C1 segment of cervical spinal cord (tissue), 14 donors: ENCODE data around the gene CXorf58.
A peak's percentile ranks its signal among the peaks of the same experiment; 100 is the strongest.
"Not testable (repeated sequence)": the region's sequence is repeated elsewhere in the genome, so short reads cannot be mapped to it uniquely, and the experiment has no call there.

Source experiments
- DNase-seq, 14 donors: peaks; one replicate each; lab custom pipeline; 2025; lab: John Stamatoyannopoulos, UW

Gene CXorf58

DNA sequence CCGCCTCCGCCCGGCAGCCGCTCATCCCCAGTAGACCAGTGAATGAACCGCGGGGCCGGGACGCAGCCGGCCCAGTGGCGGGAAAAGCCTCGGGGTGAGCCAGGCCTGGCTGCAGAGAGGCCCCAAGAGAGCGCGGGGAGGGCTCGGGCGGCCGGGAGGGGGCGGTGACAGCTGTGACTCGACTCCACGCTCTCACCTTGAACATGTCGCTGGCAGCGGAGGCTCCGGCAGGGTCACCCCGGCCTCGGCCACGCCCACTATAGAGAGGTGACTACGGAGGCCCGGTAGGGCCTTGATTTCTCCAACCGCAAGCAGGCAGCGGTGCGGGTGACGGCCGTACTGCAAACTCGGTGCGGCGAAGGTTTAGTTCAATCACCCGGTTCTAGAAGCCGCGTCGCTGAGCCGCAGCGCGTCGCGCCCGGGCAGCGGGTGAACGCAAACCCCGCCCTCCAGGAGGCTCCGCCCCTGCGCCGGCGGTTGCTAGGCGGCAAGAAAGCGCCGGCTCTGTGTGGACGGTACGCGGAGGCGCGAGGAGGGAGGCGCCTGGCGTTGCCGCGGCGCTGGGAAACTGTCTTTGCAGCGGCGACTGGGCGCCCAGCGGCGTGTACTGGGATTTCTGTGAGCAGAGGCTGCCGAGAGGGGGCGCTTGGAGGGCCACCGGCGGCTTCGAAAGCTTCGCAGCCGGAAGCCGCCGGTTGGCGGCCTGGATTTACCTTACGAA is at the start of gene CXorf58, which contains the start of gene APOO:
TSS of gene CXorf58 (plus strand) at position 509 of the 721 bp plus-strand sequence. CDS start 2,297 bp downstream, outside the sequence.
TSS of gene APOO (minus strand) at position 441 of the 721 bp plus-strand sequence. CDS start at position 205, 236 bp downstream.
- peak; percentile 18 to 93 (median 76) for DNase-seq

DNA sequence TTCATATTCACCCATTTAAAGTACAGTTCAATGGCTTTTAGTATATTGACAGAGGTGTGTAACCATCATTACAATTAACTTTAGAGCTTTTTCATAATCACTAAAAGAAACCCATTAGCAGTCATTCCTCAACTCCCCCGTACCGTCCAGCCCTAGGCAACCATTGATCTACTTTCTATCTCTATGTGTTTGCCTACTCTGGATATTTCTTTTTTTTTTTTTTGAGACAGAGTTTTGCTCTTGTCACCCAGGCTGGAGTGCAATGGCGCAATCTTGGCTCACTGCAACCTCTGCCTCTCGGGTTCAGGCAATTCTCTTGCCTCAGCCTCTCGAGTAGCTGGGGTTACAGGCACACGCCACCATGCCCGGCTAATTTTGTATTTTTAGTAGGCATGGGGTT is 48.6 kb upstream of the CXorf58 start:
- not testable (repeated sequence) for DNase-seq

- DNase-seq: no peak
Observed at GRCh38 chrX:23861215-23861896, 46.5 kb upstream of the CXorf58 start.

- DNase-seq: not testable (repeated sequence)
Observed at GRCh38 chrX:23861952-23862351, 45.9 kb upstream of the CXorf58 start.

- no peak for DNase-seq
Observed at GRCh38 chrX:23864742-23865326, 43.0 kb upstream of the CXorf58 start.

GRCh38 chrX:23870041-23870440 is 37.8 kb upstream of the CXorf58 start:
- DNase-seq: no peak

DNA sequence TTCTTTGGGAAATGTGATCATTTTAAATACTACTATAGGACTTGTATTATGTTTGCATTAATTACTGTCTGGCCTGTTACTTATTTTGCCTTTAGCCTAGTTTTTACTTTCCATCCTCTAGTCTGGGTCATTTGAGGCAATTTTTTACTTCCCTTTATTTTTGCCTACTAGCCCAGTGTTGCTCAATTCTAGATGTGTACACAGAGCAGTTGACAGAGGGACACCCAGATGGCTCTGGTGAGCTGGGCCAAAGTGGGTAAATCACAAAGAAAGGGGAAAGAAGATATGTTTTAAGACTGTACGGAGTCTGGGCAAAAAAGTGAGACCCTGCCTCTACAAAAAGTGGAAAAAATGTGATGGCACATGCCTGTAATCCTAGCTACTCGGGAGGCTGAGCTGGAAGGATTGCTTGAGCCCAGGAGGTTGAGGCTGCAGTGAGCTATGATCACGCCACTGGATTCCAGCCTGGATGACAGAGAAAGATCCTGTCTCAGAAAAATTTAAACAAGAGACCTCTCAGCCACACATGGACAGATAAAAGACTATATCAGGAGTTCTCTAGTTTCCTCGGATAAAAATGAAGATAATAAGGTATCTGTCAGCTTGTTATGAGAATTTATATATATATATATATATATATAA is 35.8 kb upstream of the CXorf58 start:
- DNase-seq: no peak

DNA sequence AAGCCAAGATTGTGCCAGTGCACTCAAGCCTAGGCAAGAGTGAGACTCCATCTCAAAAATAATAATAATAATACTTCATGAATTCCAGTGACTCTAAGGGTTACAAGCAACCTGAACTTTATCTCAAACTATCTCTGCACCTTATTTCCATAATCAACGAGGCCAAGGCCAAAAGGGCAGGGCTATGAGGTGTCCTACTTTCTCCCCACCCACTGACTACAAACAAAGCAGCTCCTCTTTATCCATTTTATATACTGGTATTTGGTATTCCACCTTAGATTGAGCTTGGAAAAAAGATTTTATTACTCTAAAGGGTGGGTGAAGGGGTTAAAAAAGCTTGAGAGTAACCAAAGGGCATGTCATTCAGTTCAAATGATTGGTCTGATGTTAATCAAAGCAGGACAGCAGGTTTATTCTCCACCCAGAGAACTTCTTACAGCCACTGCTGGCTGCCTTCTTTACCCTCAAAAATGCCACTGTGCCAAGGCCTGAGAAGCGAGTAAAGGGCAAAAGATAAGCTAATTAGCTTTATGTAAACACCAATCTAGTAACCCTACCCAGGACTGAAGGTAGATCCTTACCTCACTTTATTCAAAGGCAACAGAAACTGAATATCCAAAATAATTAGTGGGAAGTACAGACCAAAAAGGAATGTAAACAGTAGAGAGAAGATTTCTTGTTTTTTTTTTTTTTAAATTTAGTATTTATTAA is 28.3 kb upstream of the CXorf58 start:
- DNase-seq: no peak

DNA sequence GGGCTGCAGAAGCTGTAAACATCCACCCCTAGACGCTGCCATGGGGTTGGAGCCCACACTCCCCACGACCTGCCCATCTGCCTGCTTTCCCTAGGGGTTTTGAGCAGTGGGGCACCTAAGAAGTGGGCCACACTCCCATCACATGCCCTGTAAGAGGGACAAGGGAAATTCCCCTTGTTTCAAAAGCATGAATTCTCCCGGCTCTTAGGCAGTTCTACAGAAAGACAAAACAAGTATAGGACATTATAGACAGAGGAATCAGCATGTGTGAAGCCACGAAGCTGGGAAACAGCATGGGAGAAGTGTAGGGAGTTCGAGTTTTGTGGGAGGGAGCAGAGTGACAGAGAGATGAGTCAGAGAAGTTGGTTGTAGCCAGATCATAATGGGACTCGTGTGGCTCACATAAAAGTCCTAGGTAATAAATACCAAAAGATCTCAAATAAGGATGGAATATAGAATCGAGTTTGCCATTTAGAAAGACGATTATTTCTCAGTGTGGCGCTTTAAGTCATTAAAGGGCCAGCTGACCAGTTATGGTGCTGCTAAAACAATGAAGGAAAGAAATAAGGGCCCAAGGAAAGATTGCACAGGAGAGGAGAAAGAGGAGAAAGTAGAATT is 24.0 kb upstream of the CXorf58 start:
- DNase-seq: no peak

GRCh38 chrX:23884427-23885024 is 23.3 kb upstream of the CXorf58 start:
- no peak for DNase-seq

GRCh38 chrX:23885803-23886202 is 22.0 kb upstream of the CXorf58 start:
- peak in 1 of 14 donors; percentile 0 for DNase-seq

DNA sequence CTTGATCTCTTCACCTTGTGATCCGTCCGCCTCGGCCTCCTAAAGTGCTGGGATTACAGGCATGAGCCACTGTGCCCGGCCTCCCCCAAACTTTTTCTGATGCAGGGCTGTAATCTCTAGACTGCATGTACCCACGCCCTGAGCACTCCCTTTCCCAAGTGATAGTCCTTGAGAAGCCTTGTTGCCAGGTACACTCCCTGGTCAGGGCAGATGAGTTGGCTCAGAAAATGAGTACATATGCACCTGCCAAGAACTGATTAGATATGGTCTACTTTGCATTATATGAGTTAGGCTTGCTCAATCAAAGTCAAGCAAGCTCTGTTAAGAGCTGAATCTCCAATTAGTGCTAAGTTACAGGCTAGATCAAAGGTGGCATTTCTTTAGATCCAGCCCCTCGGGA is 20.4 kb upstream of the CXorf58 start:
- DNase-seq: no peak

- DNase-seq: no peak
Observed at GRCh38 chrX:23887918-23888317, 19.9 kb upstream of the CXorf58 start.

DNA sequence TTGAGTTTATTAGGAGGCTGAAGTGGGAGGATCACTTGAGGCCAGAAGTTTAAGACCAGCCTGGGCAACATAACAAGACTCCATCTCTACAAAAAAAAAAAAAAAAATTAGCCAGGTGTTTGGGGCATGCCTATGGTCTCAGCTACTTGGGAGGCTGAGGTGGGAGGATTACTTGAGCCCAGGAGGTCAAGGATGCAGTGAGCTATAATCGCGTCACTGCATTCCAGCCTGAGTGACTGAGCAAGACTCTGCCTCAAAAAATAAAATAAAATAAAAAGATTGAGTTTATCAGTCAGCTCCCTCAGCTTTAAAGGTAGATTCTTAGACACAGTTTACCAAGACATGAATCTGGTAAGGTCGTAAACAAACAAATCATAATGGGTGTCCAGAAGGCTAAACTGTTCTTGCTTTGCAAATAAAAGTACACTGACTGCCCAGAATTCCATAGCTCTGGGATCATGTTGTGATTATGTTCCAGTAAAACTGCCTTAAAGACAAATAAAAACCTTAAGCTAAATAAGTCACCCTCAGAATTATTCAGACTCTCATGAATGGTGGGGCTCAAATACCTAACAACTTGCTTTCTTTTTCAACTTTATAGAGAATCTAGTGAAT is 18.8 kb upstream of the CXorf58 start:
- no peak for DNase-seq

DNA sequence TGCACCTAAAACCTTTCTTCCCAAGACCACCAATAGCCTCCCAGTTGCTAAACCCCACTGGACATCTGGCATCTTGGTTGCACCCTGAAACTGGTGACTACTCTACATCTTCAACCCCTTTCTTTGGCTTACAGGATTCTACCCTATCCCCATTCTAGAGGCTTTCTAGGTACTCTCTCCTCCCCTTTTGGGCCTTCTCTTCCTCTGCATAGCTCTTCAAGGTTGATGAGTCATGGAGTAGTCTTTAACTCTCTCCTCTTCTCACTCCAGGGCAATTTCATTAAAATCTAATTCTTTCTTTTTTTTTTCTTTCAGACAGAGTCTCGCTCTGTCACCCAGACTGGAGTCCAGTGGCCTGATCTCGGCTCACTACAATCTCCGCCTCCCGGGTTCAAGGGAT is 16.9 kb upstream of the CXorf58 start:
- DNase-seq: no peak

DNA sequence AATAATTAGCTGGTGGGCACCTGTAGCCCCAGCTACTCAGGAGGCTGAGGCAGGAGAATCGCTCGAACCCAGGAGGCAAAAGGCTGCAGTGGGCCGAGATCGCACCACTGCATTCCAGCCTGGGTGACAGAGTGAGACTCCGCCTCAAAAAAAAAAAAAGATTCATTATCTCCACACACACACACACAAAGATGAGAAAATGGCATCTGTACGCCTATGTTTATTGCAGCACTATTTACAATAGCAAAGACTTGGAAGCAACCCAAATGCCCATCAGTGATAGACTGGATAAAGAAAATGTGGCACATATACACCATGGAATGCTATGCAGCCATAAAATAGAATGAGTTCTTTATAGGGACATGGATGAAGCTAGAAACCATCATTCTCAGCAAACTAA is 12.8 kb upstream of the CXorf58 start:
- DNase-seq: not testable (repeated sequence)

DNA sequence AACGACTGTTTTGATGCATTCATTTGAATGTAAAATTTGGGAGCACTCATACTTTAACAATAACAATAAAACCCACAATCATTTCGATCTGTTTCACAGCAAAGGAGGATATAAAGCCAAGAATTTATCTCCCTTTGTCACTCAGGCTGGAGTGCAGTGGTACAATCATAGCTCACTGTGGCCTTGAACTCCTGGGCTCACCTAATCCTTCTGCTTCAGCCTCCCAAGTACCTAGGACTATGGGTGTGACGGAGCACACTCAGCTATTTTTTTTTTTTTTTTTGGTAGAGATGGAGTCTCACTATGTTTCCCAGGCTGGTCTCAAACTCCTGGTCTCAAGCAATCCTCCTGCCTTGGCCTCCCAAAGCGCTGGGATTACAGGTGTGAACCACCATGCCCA is 11.3 kb upstream of the CXorf58 start:
- not testable (repeated sequence) for DNase-seq

GRCh38 chrX:23896981-23897380 is 10.8 kb upstream of the CXorf58 start:
- DNase-seq: no peak

- no peak for DNase-seq
Observed at GRCh38 chrX:23898412-23898959, 9.3 kb upstream of the CXorf58 start.
